NCI-H2227 treated with DMSO at 0.1 percent for 48 hours (cell line): ENCODE measurements around the gene ATP1A4.

Experiments used
- DNase-seq: peaks from one replicate; lab custom pipeline; 2025; lab: John Stamatoyannopoulos, UW

The ATP1A4 gene

DNA sequence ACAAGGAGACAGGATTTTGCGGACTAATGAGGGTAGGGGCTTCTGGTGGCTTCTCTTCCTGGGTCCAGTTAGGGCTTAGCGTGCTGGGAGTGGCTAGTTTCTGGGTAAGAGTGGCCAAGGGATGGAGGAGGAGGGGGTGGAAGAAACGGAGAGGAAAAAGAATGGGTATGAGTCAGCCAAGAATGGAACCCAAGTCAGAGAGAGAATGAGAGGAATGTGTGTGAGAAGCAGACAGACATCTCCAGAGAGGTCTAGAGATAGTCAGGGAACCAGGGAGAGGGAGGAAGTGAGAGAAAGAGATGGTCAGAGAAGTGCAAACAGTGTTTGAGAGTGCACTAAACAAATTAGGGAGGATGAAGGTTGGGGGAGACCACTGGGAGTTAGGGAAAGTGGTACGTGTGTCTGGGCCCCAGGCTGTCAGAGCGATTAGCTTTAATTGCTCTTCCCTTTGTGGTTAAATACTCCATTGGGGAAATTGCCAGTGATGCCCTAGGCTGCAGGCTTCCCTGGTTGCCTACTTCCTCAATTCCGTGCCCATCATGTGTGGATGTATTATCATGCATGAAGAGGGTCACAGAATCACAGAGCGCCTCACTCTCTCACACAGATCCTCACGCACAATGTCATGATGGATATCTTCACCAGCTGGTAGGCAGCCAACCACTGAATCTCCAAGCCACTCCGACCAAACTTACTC, 55.2 kb downstream of the ATP1A4 start:
- no peak for DNase-seq

GRCh38 chr1:160207118-160207650, 55.8 kb downstream of the ATP1A4 start:
- no peak for DNase-seq

GRCh38 chr1:160207771-160208556, 56.6 kb downstream of the ATP1A4 start:
- no peak for DNase-seq

GRCh38 chr1:160208557-160209320, 57.3 kb downstream of the ATP1A4 start:
- no peak for DNase-seq

DNA sequence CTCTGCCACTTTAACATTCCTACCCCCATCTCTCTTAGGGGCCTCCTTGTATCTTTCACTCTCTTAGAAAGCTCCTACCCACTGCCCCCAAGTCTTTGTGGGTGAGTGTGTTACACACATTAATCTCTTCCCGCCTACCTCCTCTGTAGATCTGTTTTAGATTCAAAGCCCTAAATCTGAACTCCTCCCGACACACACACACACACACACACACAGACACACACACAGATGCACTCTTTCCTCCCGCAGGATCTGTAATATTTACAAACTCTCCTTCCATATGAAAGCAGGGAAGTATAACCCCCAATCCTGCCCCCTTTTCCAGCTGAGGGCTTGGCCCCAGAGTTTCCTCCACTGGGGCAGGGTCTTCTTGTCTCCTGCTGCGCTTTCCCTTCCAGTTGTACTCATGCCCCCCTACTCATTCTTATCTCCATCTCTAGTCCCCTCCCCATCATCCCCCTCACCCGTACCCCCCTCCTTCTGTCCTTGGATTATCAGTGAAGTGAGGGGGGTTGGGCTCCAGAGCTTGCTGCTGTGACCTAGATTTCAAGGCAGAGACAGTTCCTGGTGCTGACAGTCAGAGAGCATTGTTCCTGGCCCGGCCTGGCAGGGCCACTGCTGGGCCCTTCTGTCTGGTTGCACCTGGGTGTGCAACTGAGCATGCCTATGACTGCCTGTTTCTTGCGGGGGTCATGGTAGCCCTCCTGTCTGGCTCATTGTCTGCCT, 58.1 kb downstream of the ATP1A4 start:
- DNase-seq: no peak

GRCh38 chr1:160210561-160210960, 59.2 kb downstream of the ATP1A4 start:
- no peak for DNase-seq

DNA sequence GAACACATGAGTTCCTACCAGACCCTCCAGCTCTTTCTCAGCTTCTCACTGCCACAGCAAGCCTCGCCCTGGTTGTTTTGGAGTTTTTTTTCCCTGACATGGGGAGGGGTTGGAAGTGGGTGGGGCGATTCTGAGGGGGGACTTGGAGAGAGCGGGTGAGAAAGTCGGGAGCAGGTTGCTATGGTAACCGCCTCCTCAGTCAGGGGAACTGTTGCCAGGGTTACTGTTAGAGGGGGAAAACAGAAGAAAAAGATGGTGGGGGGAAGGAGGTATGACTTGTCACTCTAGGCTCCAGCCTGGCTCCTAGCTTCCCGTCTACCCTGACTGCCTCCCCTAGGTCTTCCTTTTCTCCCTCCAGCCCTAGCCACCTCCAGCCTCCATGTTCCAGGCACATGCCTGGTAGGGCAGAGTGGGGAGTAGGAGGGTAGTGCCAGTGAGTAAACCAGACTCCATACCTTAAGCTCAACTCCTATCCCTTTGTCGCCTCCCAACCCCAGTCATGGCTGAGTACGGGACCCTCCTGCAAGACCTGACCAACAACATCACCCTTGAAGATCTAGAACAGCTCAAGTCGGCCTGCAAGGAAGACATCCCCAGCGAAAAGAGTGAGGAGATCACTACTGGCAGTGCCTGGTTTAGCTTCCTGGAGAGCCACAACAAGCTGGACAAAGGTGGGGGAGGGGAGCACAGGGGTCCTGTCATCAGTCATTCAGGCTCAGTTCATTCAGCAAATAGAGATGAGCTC, 59.8 kb downstream of the ATP1A4 start:
- DNase-seq: peak; percentile 57

DNA sequence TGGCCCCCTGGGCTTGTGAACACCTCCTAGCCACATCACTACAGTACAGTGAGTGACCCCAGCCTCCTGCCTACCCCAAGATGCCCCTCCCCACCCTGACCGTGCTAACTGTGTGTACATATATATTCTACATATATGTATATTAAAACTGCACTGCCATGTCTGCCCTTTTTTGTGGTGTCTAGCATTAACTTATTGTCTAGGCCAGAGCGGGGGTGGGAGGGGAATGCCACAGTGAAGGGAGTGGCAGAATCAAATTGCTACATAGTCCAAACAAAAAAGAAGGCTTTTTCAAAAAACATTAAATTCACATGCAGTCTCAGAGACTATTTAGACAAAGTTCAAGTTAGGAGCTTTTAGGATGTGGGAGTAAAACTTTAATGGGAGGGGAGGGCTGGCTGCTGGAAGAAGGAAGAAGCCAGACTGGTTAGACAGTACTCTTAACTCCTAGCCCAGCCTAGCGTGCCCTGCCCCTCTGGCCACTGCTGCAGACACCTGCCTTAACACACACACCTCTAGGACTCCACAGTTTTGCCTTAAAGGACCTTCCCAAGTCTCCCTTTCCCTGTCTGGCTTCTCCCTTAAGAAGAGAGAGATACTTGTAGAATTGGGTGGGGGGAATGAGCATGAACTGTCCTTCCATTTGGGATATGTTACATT, 63.2 kb downstream of the ATP1A4 start:
- DNase-seq: no peak

DNA sequence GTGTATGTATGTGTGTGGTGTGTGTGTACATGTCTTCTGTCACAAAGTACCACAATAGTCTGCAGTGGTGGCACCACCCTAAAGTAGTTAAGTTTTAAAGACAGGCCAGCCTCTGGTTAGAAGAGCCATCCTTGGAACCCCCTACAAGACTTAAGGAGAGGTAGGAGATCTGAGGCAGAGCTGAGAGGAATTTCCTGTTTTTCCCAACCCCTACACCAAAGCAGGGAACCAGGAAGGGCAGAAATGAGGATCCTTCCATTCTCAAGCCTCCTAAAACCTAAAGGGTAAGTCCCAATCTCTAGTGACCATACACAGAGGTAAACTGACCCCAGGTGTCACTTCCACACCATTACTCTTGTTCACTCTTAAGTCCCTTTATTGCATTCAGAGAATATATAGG, 64.9 kb downstream of the ATP1A4 start:
- no peak for DNase-seq

GRCh38 chr1:160217481-160218051, 66.2 kb downstream of the ATP1A4 start:
- no peak for DNase-seq

DNA sequence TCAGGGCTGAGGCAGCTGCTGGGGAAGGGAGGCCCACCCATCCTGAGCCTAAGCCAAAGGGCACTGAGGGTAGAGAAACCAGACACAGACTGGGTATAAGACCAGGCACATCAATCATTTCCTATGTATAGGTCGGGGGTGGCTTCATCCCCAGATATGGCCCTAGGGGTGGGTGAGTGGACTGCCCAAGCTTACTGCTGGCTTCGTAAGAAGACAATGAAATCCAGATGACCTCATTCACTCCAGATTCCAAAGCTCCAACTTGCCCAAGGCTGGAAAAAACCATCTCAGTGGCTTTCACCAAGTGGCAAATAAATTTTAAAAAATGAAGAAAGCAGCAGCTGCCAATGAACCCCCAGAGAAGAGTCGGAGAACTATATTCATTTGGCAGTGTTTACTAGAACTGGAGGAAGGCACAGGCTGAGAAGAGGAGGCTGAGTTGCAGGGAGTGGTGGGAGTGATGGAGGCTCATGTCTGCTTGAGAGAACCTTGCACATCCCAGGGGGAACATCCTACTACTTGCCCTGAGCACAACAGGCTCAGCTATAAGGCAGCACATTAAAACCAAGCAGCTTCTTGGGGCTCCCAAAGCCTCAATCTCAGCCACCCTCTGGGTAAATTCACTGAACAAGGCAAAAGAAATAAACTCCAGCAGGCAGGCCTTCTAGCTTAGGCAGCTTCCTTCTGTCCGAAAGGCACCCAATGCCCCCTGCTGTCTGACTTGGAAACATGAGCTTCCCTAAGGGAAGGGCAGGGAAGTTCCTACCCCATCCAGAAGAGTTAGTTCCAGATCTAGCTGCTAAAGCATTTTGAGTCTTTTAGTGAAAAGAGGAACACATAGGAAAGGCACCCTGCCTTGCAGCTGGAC, 67.9 kb downstream of the ATP1A4 start:
- no peak for DNase-seq

- no peak for DNase-seq
Observed at GRCh38 chr1:160220301-160220700, 68.9 kb downstream of the ATP1A4 start.

DNA sequence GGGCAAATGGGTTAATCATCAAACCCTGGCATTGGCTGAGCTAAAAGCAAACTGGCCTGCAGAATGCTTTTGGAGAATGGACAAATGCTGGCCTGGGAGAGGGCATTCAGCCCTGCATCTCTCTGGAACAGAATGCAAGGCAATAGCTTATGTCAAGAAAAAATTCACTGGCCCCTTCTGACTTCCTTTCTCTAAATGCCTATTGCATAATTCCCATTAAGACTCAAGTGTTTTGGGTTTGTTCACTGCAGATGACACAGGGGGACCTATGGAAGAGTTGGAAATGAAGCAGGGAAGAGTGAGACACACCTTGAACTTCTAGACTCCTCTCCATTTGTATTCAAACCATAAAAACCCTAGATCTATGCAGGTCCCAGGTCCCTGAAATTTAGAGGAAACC, 69.7 kb downstream of the ATP1A4 start:
- DNase-seq: no peak

DNA sequence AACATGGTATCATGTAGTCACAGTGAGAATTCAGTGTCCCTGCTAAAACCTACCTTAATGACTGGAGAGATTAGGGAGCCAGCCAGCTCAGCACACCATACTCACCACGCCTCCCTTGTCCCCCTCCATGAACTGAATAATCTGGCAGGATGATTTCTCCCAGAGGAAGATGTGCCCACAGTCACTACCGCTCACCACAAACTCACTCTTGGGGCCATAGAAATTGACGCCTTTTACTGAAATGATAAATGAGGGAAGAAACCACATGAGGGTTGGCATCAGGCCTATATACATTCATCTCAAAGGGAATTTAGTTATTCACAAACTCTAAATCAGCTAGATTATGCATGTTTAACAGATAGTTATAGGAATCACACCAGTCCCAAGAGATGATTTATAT, 71.1 kb downstream of the ATP1A4 start:
- no peak for DNase-seq

DNA sequence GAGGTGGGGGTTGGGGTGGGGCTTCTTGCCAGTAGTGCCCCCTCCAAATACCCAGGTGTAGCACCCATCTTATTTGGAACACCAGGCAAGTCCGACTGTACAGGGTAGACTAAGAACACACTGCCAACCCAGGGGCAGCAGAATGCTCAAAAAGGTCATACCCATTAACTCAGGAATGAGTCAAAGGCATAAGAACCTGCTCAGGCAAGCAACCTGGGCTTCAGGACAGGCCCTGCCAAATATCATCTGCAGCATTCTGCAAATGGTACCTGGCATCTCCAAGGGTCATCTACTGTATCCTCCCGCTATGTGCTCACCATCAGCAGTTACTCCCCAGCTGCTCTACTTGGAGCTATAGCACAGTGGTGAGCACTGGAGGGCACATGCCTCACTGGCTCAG, 73.2 kb downstream of the ATP1A4 start:
- no peak for DNase-seq

DNA sequence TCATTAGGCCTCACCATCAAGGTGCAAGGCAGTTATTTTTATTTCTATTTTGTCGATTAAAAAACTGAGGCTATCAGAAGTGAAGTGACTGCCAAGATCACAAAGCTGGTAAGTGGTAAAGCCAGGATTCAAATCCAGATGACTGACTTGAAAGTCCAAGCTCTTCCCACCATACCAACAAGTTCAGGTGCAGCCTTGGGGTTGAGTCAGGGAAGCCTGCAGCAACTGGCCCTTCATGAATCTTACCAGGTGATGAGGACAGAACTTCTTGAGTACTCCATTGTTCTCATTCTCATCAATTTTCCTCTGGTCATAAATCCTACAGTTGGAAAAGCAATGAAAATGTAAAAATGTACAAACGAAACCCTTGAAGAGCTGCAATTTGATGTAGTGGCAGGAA, 73.9 kb downstream of the ATP1A4 start:
- DNase-seq: no peak

DNA sequence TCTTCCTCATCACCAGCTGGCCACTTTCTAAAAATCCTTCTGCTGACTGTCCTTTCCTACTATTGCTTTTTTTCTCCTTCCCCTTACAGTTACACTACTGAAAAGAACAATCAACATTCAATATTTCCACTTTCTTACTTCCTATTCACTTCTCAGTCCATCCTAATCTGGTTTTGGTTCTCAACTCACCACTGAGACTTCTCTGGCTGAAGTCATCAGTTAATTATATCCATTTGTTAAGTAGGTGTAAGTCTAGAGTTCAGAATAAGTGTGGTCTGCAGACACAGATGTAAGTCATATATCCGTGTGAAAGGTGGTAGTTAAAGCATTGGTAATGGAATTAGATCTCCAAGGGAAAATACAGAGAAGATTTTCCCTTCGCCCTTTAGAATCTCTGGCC, 75.2 kb downstream of the ATP1A4 start:
- DNase-seq: no peak

GRCh38 chr1:160227034-160227433, 75.6 kb downstream of the ATP1A4 start:
- DNase-seq: no peak

- DNase-seq: no peak
Observed at GRCh38 chr1:160227561-160227960, 76.2 kb downstream of the ATP1A4 start.
